GM23338 (cell line): ENCODE measurements around the gene POR. TPM values are rescaled to one million over a fixed set of nuclear protein-coding genes. Genes with fewer than 3 reads are reported as not detected.

Source experiments
- ATAC-seq: fragments of 200-7000 bp; cut with Tn5 transposase; 3 replicates; pipeline ENCODE4 v1.9.1; 2020
- DNase-seq: peaks from one replicate; pipeline ENCODE4 v3.0.0-alpha.2; 2015; ENCODE audit warnings: low spot score
- H2AFZ ChIP-seq: fragments of 200-600 bp; sonication (generic); 2 replicates; pipeline ENCODE4 v1.8.0; 2016; ENCODE audit warnings: antibody characterized with exemption, mild to moderate bottlenecking, moderate library complexity
- H3F3A ChIP-seq: fragments of 200-600 bp; sonication (generic); replicated peaks from 2 replicates; pipeline ENCODE4 v1.8.0; 2017; ENCODE audit warnings: antibody characterized with exemption, mixed run types, low read depth
- H3K27ac ChIP-seq: fragments of 200-600 bp; sonication (generic); 2 replicates; pipeline ENCODE4 v1.6.1; 2016; ENCODE audit warnings: low read depth
- H3K27me3 ChIP-seq: fragments of 200-600 bp; sonication (generic); 2 replicates; pipeline ENCODE4 v1.8.0; 2016; ENCODE audit warnings: mild to moderate bottlenecking, mixed run types, moderate library complexity; ENCODE audit not compliant: insufficient read depth
- H3K36me3 ChIP-seq: fragments of 200-600 bp; sonication (generic); 2 replicates; pipeline ENCODE4 v1.8.0; 2016; ENCODE audit warnings: mild to moderate bottlenecking; ENCODE audit not compliant: insufficient read depth
- H3K4me1 ChIP-seq: fragments of 200-600 bp; sonication (generic); 2 replicates; pipeline ENCODE4 v1.8.0; 2016; ENCODE audit warnings: mild to moderate bottlenecking, moderate library complexity; ENCODE audit not compliant: insufficient read depth
- H3K4me2 ChIP-seq: fragments of 200-600 bp; sonication (generic); 2 replicates; pipeline ENCODE4 v1.7.1; 2017; ENCODE audit warnings: mixed run types
- H3K4me3 ChIP-seq: fragments of 200-600 bp; sonication (generic); 2 replicates; pipeline ENCODE4 v1.6.1; 2016; ENCODE audit warnings: mixed run types
- H3K79me2 ChIP-seq: fragments of 200-600 bp; sonication (generic); replicated peaks from 2 replicates; pipeline ENCODE4 v1.8.0; 2017; ENCODE audit warnings: mild to moderate bottlenecking; ENCODE audit not compliant: insufficient read depth
- H3K9me2 ChIP-seq: fragments of 200-600 bp; sonication (generic); 2 replicates; pipeline ENCODE4 v1.8.0; 2017; ENCODE audit not compliant: insufficient read depth
- H4K20me1 ChIP-seq: fragments of 200-600 bp; sonication (generic); replicated peaks from 2 replicates; pipeline ENCODE4 v1.8.0; 2017; ENCODE audit warnings: mild to moderate bottlenecking; ENCODE audit not compliant: insufficient read depth
- H3K27ac Mint-ChIP-seq: 2 replicates; pipeline ENCODE4 v1.8.0; 2020; ENCODE audit warnings: inconsistent platforms, mild to moderate bottlenecking, moderate library complexity, mixed read lengths
- H3K27me3 Mint-ChIP-seq: 3 replicates; pipeline ENCODE4 v1.8.0; 2022; ENCODE audit warnings: low read depth, mild to moderate bottlenecking, moderate library complexity, mixed read lengths, inconsistent platforms; ENCODE audit not compliant: insufficient read depth, poor library complexity
- H3K36me3 Mint-ChIP-seq: 3 replicates; pipeline ENCODE4 v1.8.0; 2021; ENCODE audit warnings: low read depth, mild to moderate bottlenecking, inconsistent platforms, moderate library complexity, mixed read lengths
- H3K4me1 Mint-ChIP-seq: 3 replicates; pipeline ENCODE4 v1.8.0; 2020; ENCODE audit warnings: mild to moderate bottlenecking, inconsistent platforms, mixed read lengths
- H3K4me3 Mint-ChIP-seq: 3 replicates; pipeline ENCODE4 v1.8.0; 2021; ENCODE audit warnings: moderate library complexity, mild to moderate bottlenecking, inconsistent platforms, mixed read lengths
- H3K9me3 Mint-ChIP-seq: 3 replicates; pipeline ENCODE4 v1.8.0; 2020; ENCODE audit warnings: moderate library complexity, mild to moderate bottlenecking, inconsistent platforms, mixed read lengths
- CREB1 ChIP-seq: fragments of 250-450 bp; sonication (Bioruptor Pico); IDR thresholded peaks from 2 replicates; pipeline ENCODE4 v1.5.0; 2020; ENCODE audit warnings: low read depth, mild to moderate bottlenecking, moderate library complexity
- CTCF ChIP-seq, 2 experiments: fragments of 200-600 bp in 1 of 2; sonication (generic) in 1 of 2; conservative IDR thresholded peaks; 2 replicates each; pipeline versions ENCODE4 v1.5.1 to v1.6.1; 2016 to 2017; ENCODE audit warnings: antibody characterized with exemption in 2 of 2, low read depth in 2 of 2, mild to moderate bottlenecking in 2 of 2, moderate library complexity in 1 of 2
- ETS1 ChIP-seq: IDR thresholded peaks from 2 replicates; pipeline ENCODE4 v1.6.1; 2016; ENCODE audit warnings: antibody characterized with exemption
- EZH2 ChIP-seq: fragments of 200-600 bp; sonication (generic); IDR thresholded peaks from one replicate; pipeline ENCODE4 v1.8.0; 2017; ENCODE audit warnings: antibody characterized with exemption, mild to moderate bottlenecking, low read depth; ENCODE audit not compliant: unreplicated experiment
- EZH2phosphoT487 ChIP-seq: fragments of 200-600 bp; sonication (generic); IDR thresholded peaks from one replicate; pipeline ENCODE4 v1.8.1; 2018; ENCODE audit warnings: antibody characterized with exemption; ENCODE audit not compliant: unreplicated experiment
- JUNB ChIP-seq: IDR thresholded peaks from one replicate; pipeline ENCODE4 v1.6.1; 2016; ENCODE audit warnings: antibody characterized with exemption; ENCODE audit not compliant: unreplicated experiment
- NANOG ChIP-seq: IDR thresholded peaks from 2 replicates; pipeline ENCODE4 v1.6.1; 2016; ENCODE audit warnings: antibody characterized with exemption, borderline replicate concordance
- POLR2AphosphoS5 ChIP-seq: IDR thresholded peaks from 2 replicates; pipeline ENCODE4 v1.6.1; 2016; ENCODE audit warnings: antibody characterized with exemption, low read depth
- REST ChIP-seq: IDR thresholded peaks from one replicate; pipeline ENCODE4 v1.6.1; 2018; ENCODE audit warnings: antibody characterized with exemption; ENCODE audit not compliant: unreplicated experiment
- STAT1 ChIP-seq: IDR thresholded peaks from one replicate; pipeline ENCODE4 v1.6.1; 2016; ENCODE audit warnings: antibody characterized with exemption; ENCODE audit not compliant: unreplicated experiment
- ZNF114 ChIP-seq: fragments of 250-450 bp; sonication (Bioruptor Pico); IDR thresholded peaks from 2 replicates; pipeline ENCODE4 v1.5.0; 2020; ENCODE audit warnings: mild to moderate bottlenecking, moderate library complexity
- ZNF331 ChIP-seq: fragments of 250-450 bp; sonication (Bioruptor Pico); IDR thresholded peaks from 2 replicates; pipeline ENCODE4 v1.5.0; 2020; ENCODE audit warnings: low read depth, mild to moderate bottlenecking, moderate library complexity
- ZNF462 ChIP-seq: fragments of 250-450 bp; sonication (Bioruptor Pico); IDR thresholded peaks from 2 replicates; pipeline ENCODE4 v1.5.0; 2020; ENCODE audit warnings: mild to moderate bottlenecking, moderate library complexity
- polyA plus RNA-seq: library from polyadenylated mRNA; unstranded; fragments of >200 nt; fragmentation: Nextera tagmentation; extraction: Ambion mirVana; gene quantifications from 2 replicates; pipeline ENCODE4 v1.2.1, GENCODE V29; 2016
- total RNA-seq: library from RNA; depleted of rRNA; stranded (reverse); fragments of >200 nt; shearing (Covaris generic); gene quantifications from 2 replicates; pipeline ENCODE4 v1.2.3, GENCODE V29; 2014

Gene POR
- total and polyA plus RNA-seq, 2 experiments from 2014 or later: 126 to 164 TPM

- Histone ChIP-seq H3K4me2 (no peak overlapping the region), H3F3A (peaks cover 10% of the 10 kb centered on the region; the same call in 1 of the 2 replicates), H3K36me3 (no peaks in the 10 kb centered on the region; the same call in 1 of the 2 replicates), H3K27me3 (no peaks in the 10 kb centered on the region), H2AFZ (no peak overlapping the region), H3K27ac (no peak overlapping the region), H3K4me1 (peaks cover 11% of the 10 kb centered on the region), H3K4me3 (no peak overlapping the region), H3K79me2 (no peaks in the 10 kb centered on the region), H4K20me1 (no peaks in the 10 kb centered on the region), H3K9me2 (no peaks in the 10 kb centered on the region)
- TF ChIP-seq CREB1 (CRISPR knock-in tag) (no peak), ZNF462 (no peak), REST (no peak), CTCF (conservative IDR thresholded peaks at IDR 0.05; ENCODE audit: low read depth in 2 of 2) (no peak), ZNF114 (CRISPR knock-in tag) (no peak), STAT1 (no peak), POLR2AphosphoS5 (no peak), ETS1 (no peak), NANOG (no peak), EZH2phosphoT487 (no peak), ZNF331 (CRISPR knock-in tag) (no peak), EZH2 (no peak), JUNB (no peak)
- no peak for DNase-seq
- peaks cover 38% of the 10 kb centered on the region for H3K4me1 Mint-ChIP-seq
- no peak for ATAC-seq
- H3K36me3 Mint-ChIP-seq: peaks cover 20% of the 10 kb centered on the region
- H3K27me3 Mint-ChIP-seq: peaks cover 23% of the 10 kb centered on the region
- no peaks in the 10 kb centered on the region for H3K9me3 Mint-ChIP-seq
- H3K4me3 Mint-ChIP-seq: no peak overlapping the region
- no peak overlapping the region for H3K27ac Mint-ChIP-seq
Observed at GRCh38 chr7:75991531-75992082, 76.7 kb downstream of the POR start.
